WERI-Rb-1 (cell line): ENCODE results near the gene NEK10.
"Not testable (repeated sequence)": the region's sequence is repeated elsewhere in the genome, so short reads cannot be mapped to it uniquely, and the experiment has no call there.

Source experiments
- DNase-seq: peaks from one replicate; pipeline ENCODE4 v3.0.0-alpha.2; 2020
- H3K27ac ChIP-seq: fragments of 250-450 bp; sonication (Bioruptor Pico); 2 replicates; pipeline ENCODE4 v1.5.1; 2020; ENCODE audit warnings: mild to moderate bottlenecking, moderate library complexity
- H3K27me3 ChIP-seq: fragments of 250-450 bp; sonication (Bioruptor Pico); 2 replicates; pipeline ENCODE4 v1.5.1; 2021; ENCODE audit warnings: mild to moderate bottlenecking, low read depth, moderate library complexity; ENCODE audit not compliant: insufficient read depth, severe bottlenecking
- H3K36me3 ChIP-seq: fragments of 250-450 bp; sonication (Bioruptor Pico); 2 replicates; pipeline ENCODE4 v1.5.1; 2020; ENCODE audit warnings: mild to moderate bottlenecking, moderate library complexity
- H3K4me3 ChIP-seq: 2 replicates; pipeline ENCODE4 v1.5.1; 2011; ENCODE audit warnings: low read depth, mild to moderate bottlenecking, control low read depth, low read length
- H3K9me3 ChIP-seq: fragments of 250-450 bp; sonication (Bioruptor Pico); 2 replicates; pipeline ENCODE4 v1.5.1; 2021; ENCODE audit warnings: mild to moderate bottlenecking, moderate library complexity; ENCODE audit not compliant: severe bottlenecking
- CTCF ChIP-seq: IDR thresholded peaks from 2 replicates; pipeline ENCODE4 v1.5.1; 2011; ENCODE audit warnings: low read depth, mild to moderate bottlenecking, control low read depth, inconsistent platforms, low read length

NEK10 gene

GRCh38 chr3:27302891-27303290 is 66.3 kb downstream of the NEK10 start:
- H3K27ac ChIP-seq, result no peak overlapping the region
- no peak for DNase-seq
- no peak overlapping the region for H3K4me3 ChIP-seq
- H3K27me3 ChIP-seq, result no peaks in the 10 kb centered on the region
- H3K9me3 ChIP-seq, result peaks cover 3% of the 10 kb centered on the region
- TF ChIP-seq CTCF, result no peak
- no peaks in the 10 kb centered on the region for H3K36me3 ChIP-seq

- H3K27me3 ChIP-seq, DNase-seq, H3K9me3 ChIP-seq, H3K4me3 ChIP-seq, H3K36me3 ChIP-seq, H3K27ac ChIP-seq: not testable (repeated sequence)
Observed at GRCh38 chr3:27298981-27299380, 70.2 kb downstream of the NEK10 start.

- DNase-seq, result no peak
- Histone ChIP-seq H3K27me3 (no peaks in the 10 kb centered on the region), H3K9me3 (peaks cover under 1% of the 10 kb centered on the region), H3K36me3 (no peaks in the 10 kb centered on the region), H3K27ac (no peak overlapping the region), H3K4me3 (no peak overlapping the region)
- no peak for TF ChIP-seq CTCF
Observed at GRCh38 chr3:27293939-27294338, 75.2 kb downstream of the NEK10 start.

GRCh38 chr3:27290760-27291159 is 78.4 kb downstream of the NEK10 start:
- no peak overlapping the region for H3K27ac ChIP-seq
- H3K27me3 ChIP-seq, result no peaks in the 10 kb centered on the region
- no peaks in the 10 kb centered on the region for H3K36me3 ChIP-seq
- no peaks in the 10 kb centered on the region for H3K9me3 ChIP-seq
- DNase-seq, result no peak
- no peak overlapping the region for H3K4me3 ChIP-seq
- TF ChIP-seq CTCF, result no peak

GRCh38 chr3:27289769-27290413 is 79.3 kb downstream of the NEK10 start:
- Histone ChIP-seq H3K27me3 (no peaks in the 10 kb centered on the region), H3K9me3 (no peaks in the 10 kb centered on the region), H3K4me3 (no peak overlapping the region), H3K27ac (no peak overlapping the region), H3K36me3 (no peaks in the 10 kb centered on the region)
- no peak for DNase-seq
- no peak for TF ChIP-seq CTCF

GRCh38 chr3:27287052-27287451 is 82.1 kb downstream of the NEK10 start:
- Histone ChIP-seq H3K4me3 (no peak overlapping the region), H3K36me3 (no peaks in the 10 kb centered on the region), H3K27ac (no peak overlapping the region), H3K9me3 (no peaks in the 10 kb centered on the region), H3K27me3 (no peaks in the 10 kb centered on the region)
- no peak for DNase-seq
- no peak for TF ChIP-seq CTCF

GRCh38 chr3:27286467-27286866 is 82.7 kb downstream of the NEK10 start:
- H3K36me3 ChIP-seq, result not testable (repeated sequence)

More at GRCh38 chr3:27286467-27286866, 82.7 kb downstream of the NEK10 start:
- DNase-seq, H3K4me3 ChIP-seq, H3K27me3 ChIP-seq, H3K27ac ChIP-seq, H3K9me3 ChIP-seq: not testable (repeated sequence)
